ENCODE measurements around the gene GPC5. TPM values are rescaled to one million over a fixed set of nuclear protein-coding genes. Genes with fewer than 3 reads are reported as not detected.

The GPC5 gene
- total and polyA plus RNA-seq, 2 of the 8 experiments (the other 6 are each of a cell fraction or from before 2014, with no cell fraction given), result 0.20 to 0.39 TPM

GRCh38 chr13:92103689-92104153 lies 705.3 kb downstream of the GPC5 start:
- Histone ChIP-seq H3K27ac (ENCODE audit: low read depth, low read length) (no peak overlapping the region), H3K23me2 (ENCODE audit: low read depth, low read length) (no peaks in the 10 kb centered on the region), H3K4me1 (replicated peaks in 1 of 4; ENCODE audit: control insufficient read depth in 3 of 4, insufficient read depth in 4 of 4, low read length in 3 of 4) (no peaks in the 10 kb centered on the region), H3K36me3 (ENCODE audit: control insufficient read depth in 2 of 4, insufficient read depth in 4 of 4, low read length in 3 of 4) (no peaks in the 10 kb centered on the region), H3K14ac (ENCODE audit: insufficient read length) (no peak overlapping the region), H3K27me3 (replicated peaks in 1 of 4; ENCODE audit: control insufficient read depth in 3 of 4, extremely low read depth in 1 of 4, insufficient read depth in 3 of 4, low read length in 3 of 4) (no peaks in the 10 kb centered on the region), H3K18ac (ENCODE audit: extremely low read depth, low read length) (no peak overlapping the region), H2BK5ac (ENCODE audit: low read depth, low read length) (no peak overlapping the region), H3K4me2 (ENCODE audit: insufficient read depth in 1 of 2, low read depth in 2 of 2, low read length in 2 of 2) (no peak overlapping the region), H4K20me1 (replicated peaks in 1 of 2; ENCODE audit: control insufficient read depth in 1 of 2, insufficient read depth in 2 of 2, low read length in 2 of 2) (no peaks in the 10 kb centered on the region), H4K8ac (ENCODE audit: extremely low read depth, insufficient read depth, low read length) (no peak overlapping the region), H4K5ac (ENCODE audit: insufficient read length, low read depth, low read length) (no peak overlapping the region), H4K91ac (replicated peaks; ENCODE audit: insufficient read length, low read length) (no peak overlapping the region), H3K79me1 (ENCODE audit: low read depth, low read length) (no peaks in the 10 kb centered on the region), H2BK15ac (ENCODE audit: low read length) (no peak overlapping the region), H3K9ac (replicated peaks in 1 of 4; ENCODE audit: extremely low read depth in 1 of 4, low read depth in 3 of 4, low read length in 3 of 4) (no peak overlapping the region), H3K56ac (replicated peaks; ENCODE audit: insufficient read length, low read depth, low read length) (no peak overlapping the region), H2BK20ac (ENCODE audit: low read length) (no peak overlapping the region), H2BK120ac (replicated peaks; ENCODE audit: low read depth, low read length) (no peak overlapping the region), H2AK5ac (ENCODE audit: low read depth, low read length) (no peak overlapping the region), H3K79me2 (ENCODE audit: control insufficient read depth in 1 of 2, insufficient read depth in 2 of 2, low read length in 2 of 2) (no peaks in the 10 kb centered on the region), H2AFZ (ENCODE audit: low read length) (no peak overlapping the region), H3K4ac (replicated peaks; ENCODE audit: insufficient read length, low read depth, low read length) (no peak overlapping the region), H3K4me3 (ENCODE audit: extremely low read depth in 1 of 4, insufficient read depth in 2 of 4, low read depth in 3 of 4, low read length in 4 of 4) (no peak overlapping the region), H3K23ac (ENCODE audit: insufficient read length) (no peak overlapping the region), H2BK12ac (ENCODE audit: low read depth, low read length) (no peak overlapping the region), H3K9me3 (ENCODE audit: insufficient read depth in 2 of 2, low read depth in 1 of 2, low read length in 1 of 2) (no peaks in the 10 kb centered on the region)
- FAIRE-seq, result no peak
- WGBS, 2 experiments (ENCODE audit: extremely low coverage in 1 of 2, insufficient coverage in 1 of 2, insufficient read length in 1 of 2, insufficient replicate concordance in 2 of 2, low coverage in 1 of 2, low lambda C conversion rate in 2 of 2, missing lambda C conversion rate in 1 of 2), result 82% methylated on average over 6 of the region's 6 CpGs; no CpG with 5 or more reads in 1 of the 2 experiments
- ChIA-PET CTCF (ENCODE audit: partially characterized antibody) (interaction anchor here (0.8 kb wide), 1 partner anchor 82 kb away, joined by 3 read pairs; no protein-coding TSS in a partner anchor), POLR2A (ENCODE audit: partially characterized antibody) (no interaction called here)
- DNase-seq (ENCODE audit: low read depth in 1 of 2, low spot score in 2 of 2), result no peak
- no peak for TF ChIP-seq GABPA (IDR thresholded peaks at IDR 0.05; ENCODE audit: borderline replicate concordance, insufficient read depth, low read length)
- no peak for TF ChIP-seq E2F6 (IDR thresholded peaks at IDR 0.05)
- TF ChIP-seq MAX (IDR thresholded peaks at IDR 0.05), result no peak
- no peak for TF ChIP-seq EGR1 (IDR thresholded peaks at IDR 0.05; ENCODE audit: borderline replicate concordance, low read depth, low read length)
- TF ChIP-seq CREB1 (IDR thresholded peaks at IDR 0.05), result no peak
- no peak for TF ChIP-seq JUND (IDR thresholded peaks at IDR 0.05; ENCODE audit: low read length)
- no peak for TF ChIP-seq POLR2A (IDR thresholded peaks at IDR 0.05; ENCODE audit: control extremely low read depth in 1 of 2, low read depth in 2 of 2, low read length in 2 of 2)
- TF ChIP-seq RBBP5 (IDR thresholded peaks at IDR 0.05; ENCODE audit: borderline replicate concordance, low read depth, low read length), result no peak

All from H1 (cell line).